ENCODE data around the gene SLC39A3.

DNA sequence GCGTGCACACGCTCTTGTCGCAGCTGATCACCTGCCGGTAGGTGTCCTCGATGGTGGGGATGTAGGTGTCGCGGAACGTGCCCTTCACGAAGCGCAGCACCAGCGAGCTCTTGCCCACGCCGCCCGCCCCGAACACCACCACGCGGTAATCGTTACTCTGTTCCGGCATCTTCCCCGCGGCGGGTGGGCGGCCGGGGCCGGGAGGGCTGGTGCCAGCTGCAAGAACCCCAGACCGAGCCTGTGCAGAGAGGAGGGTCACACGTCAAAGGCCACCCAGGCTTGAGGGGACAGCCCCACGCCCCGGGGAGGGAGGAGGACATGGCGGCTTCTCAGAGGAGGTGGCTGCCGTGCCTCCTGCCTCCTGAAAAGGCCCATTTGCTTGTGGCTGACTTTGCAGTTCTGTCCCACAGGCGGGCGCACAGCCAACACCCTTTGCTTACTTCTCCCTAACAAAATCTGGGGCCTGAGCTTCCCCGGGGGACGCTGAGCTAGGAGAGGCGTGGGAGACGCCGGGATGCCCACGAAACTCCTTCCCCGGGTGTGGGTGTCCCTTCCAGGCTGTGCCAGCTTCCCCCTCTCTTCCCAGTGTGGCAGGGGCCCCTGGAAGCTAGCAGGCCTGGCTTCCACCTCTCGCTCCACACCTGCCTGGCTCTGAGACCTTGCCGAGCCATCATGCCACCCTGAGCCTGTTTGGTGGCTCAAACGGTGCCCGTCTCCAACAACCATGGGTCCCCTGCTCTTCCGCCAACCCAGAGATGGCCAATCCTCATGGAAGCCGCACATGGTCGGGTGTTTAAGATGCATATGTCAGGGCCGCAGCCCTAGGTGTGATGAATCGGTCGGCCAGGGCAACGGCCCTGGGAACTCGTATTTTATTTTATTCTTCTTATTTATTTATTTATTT, 21.9 kb downstream of the SLC39A3 start:
- TF ChIP-seq YY1 (IDR thresholded peaks at IDR 0.05; ENCODE audit: low read depth) (no peak), FOXM1 (IDR thresholded peaks at IDR 0.05; ENCODE audit: borderline replicate concordance, low read depth) (no peak), CREB1 (IDR thresholded peaks at IDR 0.05; ENCODE audit: low read depth) (no peak), EP300 (IDR thresholded peaks at IDR 0.05; ENCODE audit: borderline replicate concordance) (no peak), TAF1 (IDR thresholded peaks at IDR 0.05; ENCODE audit: low read depth) (no peak), NFIC (IDR thresholded peaks at IDR 0.05) (no peak), RAD21 (IDR thresholded peaks at IDR 0.05; ENCODE audit: low read depth) (no peak), TEAD4 (IDR thresholded peaks at IDR 0.05) (no peak), ZBTB7A (IDR thresholded peaks at IDR 0.05; ENCODE audit: low read depth) (no peak), TCF12 (IDR thresholded peaks at IDR 0.05; ENCODE audit: low read depth) (no peak), CEBPB (IDR thresholded peaks at IDR 0.05) (no peak)
- TF ChIP-seq, protein P1, sequence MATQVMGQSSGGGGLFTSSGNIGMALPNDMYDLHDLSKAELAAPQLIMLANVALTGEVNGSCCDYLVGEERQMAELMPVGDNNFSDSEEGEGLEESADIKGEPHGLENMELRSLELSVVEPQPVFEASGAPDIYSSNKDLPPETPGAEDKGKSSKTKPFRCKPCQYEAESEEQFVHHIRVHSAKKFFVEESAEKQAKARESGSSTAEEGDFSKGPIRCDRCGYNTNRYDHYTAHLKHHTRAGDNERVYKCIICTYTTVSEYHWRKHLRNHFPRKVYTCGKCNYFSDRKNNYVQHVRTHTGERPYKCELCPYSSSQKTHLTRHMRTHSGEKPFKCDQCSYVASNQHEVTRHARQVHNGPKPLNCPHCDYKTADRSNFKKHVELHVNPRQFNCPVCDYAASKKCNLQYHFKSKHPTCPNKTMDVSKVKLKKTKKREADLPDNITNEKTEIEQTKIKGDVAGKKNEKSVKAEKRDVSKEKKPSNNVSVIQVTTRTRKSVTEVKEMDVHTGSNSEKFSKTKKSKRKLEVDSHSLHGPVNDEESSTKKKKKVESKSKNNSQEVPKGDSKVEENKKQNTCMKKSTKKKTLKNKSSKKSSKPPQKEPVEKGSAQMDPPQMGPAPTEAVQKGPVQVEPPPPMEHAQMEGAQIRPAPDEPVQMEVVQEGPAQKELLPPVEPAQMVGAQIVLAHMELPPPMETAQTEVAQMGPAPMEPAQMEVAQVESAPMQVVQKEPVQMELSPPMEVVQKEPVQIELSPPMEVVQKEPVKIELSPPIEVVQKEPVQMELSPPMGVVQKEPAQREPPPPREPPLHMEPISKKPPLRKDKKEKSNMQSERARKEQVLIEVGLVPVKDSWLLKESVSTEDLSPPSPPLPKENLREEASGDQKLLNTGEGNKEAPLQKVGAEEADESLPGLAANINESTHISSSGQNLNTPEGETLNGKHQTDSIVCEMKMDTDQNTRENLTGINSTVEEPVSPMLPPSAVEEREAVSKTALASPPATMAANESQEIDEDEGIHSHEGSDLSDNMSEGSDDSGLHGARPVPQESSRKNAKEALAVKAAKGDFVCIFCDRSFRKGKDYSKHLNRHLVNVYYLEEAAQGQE (IDR thresholded peaks at IDR 0.05; ENCODE audit: low read depth), result no peak
- TF ChIP-seq, protein P2, sequence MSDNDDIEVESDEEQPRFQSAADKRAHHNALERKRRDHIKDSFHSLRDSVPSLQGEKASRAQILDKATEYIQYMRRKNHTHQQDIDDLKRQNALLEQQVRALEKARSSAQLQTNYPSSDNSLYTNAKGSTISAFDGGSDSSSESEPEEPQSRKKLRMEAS (IDR thresholded peaks at IDR 0.05), result no peak

All from Ishikawa (cell line).